ENCODE measurements around the gene DDX24. TPM values are rescaled to one million over a fixed set of nuclear protein-coding genes. Genes with fewer than 3 reads are reported as not detected.

DDX24 gene
- total and polyA plus RNA-seq, 9 of the 15 experiments (the other 6 are each of a cell fraction or from before 2014, with no cell fraction given): 82.4 to 175 (median 122) TPM

GRCh38 chr14:94010625-94011024, 70.4 kb downstream of the DDX24 start (continued):
- TF ChIP-seq GTF2E2 (tag; IDR thresholded peaks at IDR 0.05): no peak
- TF ChIP-seq CBX8 (IDR thresholded peaks at IDR 0.05; ENCODE audit: borderline replicate concordance, extremely low read depth, low read depth, low read length, poor library complexity, severe bottlenecking): no peak
- no peak for TF ChIP-seq HEY1 (CRISPR knock-in tag; IDR thresholded peaks at IDR 0.05; ENCODE audit: borderline replicate concordance)

- DNase-seq (ENCODE audit: extremely low read depth in 1 of 4, low spot score in 3 of 4): no peak
- no peak for FAIRE-seq
- Histone ChIP-seq H3K9me3 (replicated peaks; ENCODE audit: control insufficient read depth, insufficient read depth, low read depth, low read length) (no peaks in the 10 kb centered on the region), H3K9ac (ENCODE audit: insufficient read depth in 1 of 2, low read depth in 2 of 2, low read length in 2 of 2) (no peak overlapping the region), H3K4me3 (no peak overlapping the region), H3K27me3 (ENCODE audit: control insufficient read depth in 2 of 2, insufficient read depth in 2 of 2, low read length in 2 of 2) (peaks cover 2 to 8% of the 10 kb centered on the region in 2 experiments; a peak in 4 of 5 replicates), H3K9me1 (ENCODE audit: control insufficient read depth, insufficient read depth, low read length) (no peaks in the 10 kb centered on the region), H3K4me1 (replicated peaks in 1 of 2; ENCODE audit: control insufficient read depth in 2 of 2, insufficient read depth in 2 of 2, low read length in 2 of 2) (no peaks in the 10 kb centered on the region), H3K27ac (ENCODE audit: extremely low read depth, low read depth, low read length) (no peak overlapping the region), H3K36me3 (ENCODE audit: control insufficient read depth, insufficient read depth, low read length) (no peaks in the 10 kb centered on the region), H3K79me2 (ENCODE audit: control insufficient read depth, insufficient read depth, low read length) (no peaks in the 10 kb centered on the region), H3K4me2 (ENCODE audit: insufficient read depth, low read length) (no peak overlapping the region), H4K20me1 (replicated peaks; ENCODE audit: control insufficient read depth, insufficient read depth, low read length) (no peaks in the 10 kb centered on the region; the same call in 1 of the 2 replicates), H2AFZ (ENCODE audit: low read depth, low read length) (no peak overlapping the region)
- CTCF ChIA-PET (ENCODE audit: low intra/inter-chr PET ratio): interaction anchor here (0.8 kb wide), 1 partner anchor 118 kb away, joined by 3 read pairs; no protein-coding TSS in a partner anchor
- in situ Hi-C loops (cut with MboI) (no loop called here), intact Hi-C loops (cut with micrococcal nuclease) (no loop called here)
- BruUV-seq (replicated peaks): no TSS peak
- WGBS (ENCODE audit: insufficient coverage, low coverage, missing lambda C conversion rate): 3% methylated on average over 4 of the region's 4 CpGs
- POLR2A ChIA-PET: interaction anchor here (0.7 kb wide), 1 partner anchor 74 kb away, joined by 3 read pairs; no protein-coding TSS in a partner anchor
- no peak for ATAC-seq
- TF ChIP-seq ZNF57 (CRISPR knock-in tag; IDR thresholded peaks at IDR 0.05) (no peak), NONO (IDR thresholded peaks at IDR 0.05; ENCODE audit: low read depth in 2 of 2, low read length in 1 of 2) (no peak), RAD51 (IDR thresholded peaks at IDR 0.05; ENCODE audit: borderline replicate concordance, low read depth) (no peak), RBM25 (IDR thresholded peaks at IDR 0.05; ENCODE audit: low read depth, low read length, severe bottlenecking) (no peak), ZNF140 (CRISPR knock-in tag; IDR thresholded peaks at IDR 0.05) (no peak), BMI1 (IDR thresholded peaks at IDR 0.05; ENCODE audit: low read length) (no peak), ZNF696 (CRISPR knock-in tag; conservative IDR thresholded peaks at IDR 0.05) (no peak), ZNF384 (IDR thresholded peaks at IDR 0.05; ENCODE audit: low read depth, low read length) (no peak), RREB1 (CRISPR knock-in tag; IDR thresholded peaks at IDR 0.05) (no peak), NFIX (CRISPR knock-in tag; IDR thresholded peaks at IDR 0.05; ENCODE audit: low read depth) (no peak), MAFG (tag; conservative IDR thresholded peaks at IDR 0.05) (0 out of 2 replicates have a peak, but pooled peaks have one; percentile 15), SMARCA5 (IDR thresholded peaks at IDR 0.05) (no peak)
These were observed 71.2 kb downstream of the DDX24 start for GRCh38 chr14:94009767-94010166.
